IMR-90 (cell line): ENCODE results near the gene UNC5B. TPM values are rescaled to one million over a fixed set of nuclear protein-coding genes. Genes with fewer than 3 reads are reported as not detected.

ENCODE experiments used
- ATAC-seq: fragments of 200-7000 bp; cut with Tn5 transposase; 2 replicates; pipeline ENCODE4 v1.9.1; 2020; ENCODE audit warnings: low read depth, mild to moderate bottlenecking, moderate library complexity
- BruUV-seq: library from RNA; stranded (reverse); fragments of 400-500 nt; replicated peaks from 2 replicates; lab custom pipeline; 2021; lab: Mats Ljungman, UMichigan
- CTCF ChIA-PET: fragments of 300-600 bp; formaldehyde crosslinking; extraction: SDS; loops from one replicate; lab custom pipeline; 2021; ENCODE audit warnings: antibody characterized with exemption; lab: Yijun Ruan, JAX
- POLR2A ChIA-PET: fragments of 300-600 bp; sonication (Branson Sonifier 250); formaldehyde crosslinking; loops from one replicate; lab custom pipeline; 2022; ENCODE audit warnings: antibody characterized with exemption; ENCODE audit not compliant: unreplicated experiment; lab: Charles Lee
- DNase-seq: peaks from one replicate; pipeline ENCODE4 v3.0.0; 2013
- H2AFZ ChIP-seq: replicated peaks from 2 replicates; pipeline ENCODE3; 2013; ENCODE audit warnings: low read length, mild to moderate bottlenecking; ENCODE audit not compliant: poor library complexity
- H2AK5ac ChIP-seq: 2 replicates; pipeline ENCODE4 v1.6.1; 2013; ENCODE audit warnings: low read depth, low read length, inconsistent platforms
- H2AK9ac ChIP-seq: replicated peaks from 2 replicates; pipeline ENCODE3; 2013; ENCODE audit warnings: mild to moderate bottlenecking, low read depth, low read length, moderate library complexity; ENCODE audit not compliant: poor library complexity
- H2BK120ac ChIP-seq: 2 replicates; pipeline ENCODE4 v1.6.1; 2013; ENCODE audit warnings: low read depth, low read length, inconsistent platforms
- H2BK15ac ChIP-seq: 3 replicates; pipeline ENCODE4 v1.6.1; 2013; ENCODE audit warnings: low read depth, low read length, inconsistent platforms
- H2BK20ac ChIP-seq: 2 replicates; pipeline ENCODE4 v1.6.1; 2013; ENCODE audit warnings: low read depth, mild to moderate bottlenecking, inconsistent platforms, low read length, moderate library complexity
- H2BK5ac ChIP-seq: 2 replicates; pipeline ENCODE4 v1.6.1; 2013; ENCODE audit warnings: mild to moderate bottlenecking, low read depth, low read length, inconsistent platforms; ENCODE audit not compliant: poor library complexity, severe bottlenecking
- H3K14ac ChIP-seq: replicated peaks from 2 replicates; pipeline ENCODE4 v1.6.1; 2013; ENCODE audit warnings: low read depth, low read length, inconsistent platforms
- H3K18ac ChIP-seq: 2 replicates; pipeline ENCODE4 v1.6.1; 2013; ENCODE audit warnings: low read depth, low read length, control low read depth
- H3K23ac ChIP-seq: 2 replicates; pipeline ENCODE4 v1.6.1; 2013; ENCODE audit warnings: low read depth, low read length, inconsistent platforms
- H3K27ac ChIP-seq: 2 replicates; pipeline ENCODE4 v1.5.1; 2013; ENCODE audit warnings: mild to moderate bottlenecking, control low read depth, low read length; ENCODE audit not compliant: insufficient read depth
- H3K27me3 ChIP-seq: 2 replicates; pipeline ENCODE4 v1.6.1; 2013; ENCODE audit warnings: low read length; ENCODE audit not compliant: control insufficient read depth, insufficient read depth
- H3K36me3 ChIP-seq: 2 replicates; pipeline ENCODE4 v1.6.1; 2013; ENCODE audit warnings: low read length, mixed read lengths; ENCODE audit not compliant: control insufficient read depth, insufficient read depth
- H3K4ac ChIP-seq: 2 replicates; pipeline ENCODE4 v1.6.1; 2013; ENCODE audit warnings: low read depth, low read length, inconsistent platforms
- H3K4me1 ChIP-seq: 2 replicates; pipeline ENCODE4 v1.6.1; 2013; ENCODE audit warnings: low read length, mixed read lengths; ENCODE audit not compliant: control insufficient read depth, insufficient read depth
- H3K4me2 ChIP-seq: 2 replicates; pipeline ENCODE4 v1.6.1; 2013; ENCODE audit warnings: low read depth, mild to moderate bottlenecking, control low read depth, low read length, moderate library complexity
- H3K4me3 ChIP-seq: 2 replicates; pipeline ENCODE4 v1.5.1; 2013; ENCODE audit warnings: low read depth, mild to moderate bottlenecking, control low read depth, low read length, moderate library complexity; ENCODE audit not compliant: insufficient read depth
- H3K56ac ChIP-seq: 2 replicates; pipeline ENCODE4 v1.6.1; 2013; ENCODE audit warnings: low read length, inconsistent platforms; ENCODE audit not compliant: insufficient read depth; ENCODE audit errors: extremely low read depth
- H3K79me1 ChIP-seq, 2 experiments: 2 replicates each; pipeline ENCODE4 v1.6.1; 2013; ENCODE audit warnings: low read length in 2 of 2, inconsistent platforms in 1 of 2, low read depth in 1 of 2
- H3K9ac ChIP-seq: 2 replicates; pipeline ENCODE4 v1.6.1; 2013; ENCODE audit warnings: low read depth, low read length, control low read depth
- H3K9me1 ChIP-seq: 2 replicates; pipeline ENCODE4 v1.6.1; 2013; ENCODE audit warnings: low read length, inconsistent platforms; ENCODE audit not compliant: insufficient read depth
- H3K9me3 ChIP-seq: 2 replicates; pipeline ENCODE4 v1.6.1; 2013; ENCODE audit warnings: low read length; ENCODE audit not compliant: control insufficient read depth, insufficient read depth
- H4K20me1 ChIP-seq: 2 replicates; pipeline ENCODE4 v1.6.1; 2013; ENCODE audit warnings: low read length, inconsistent platforms; ENCODE audit not compliant: insufficient read depth
- H4K5ac ChIP-seq: 2 replicates; pipeline ENCODE4 v1.6.1; 2013; ENCODE audit warnings: mild to moderate bottlenecking, low read depth, low read length, control low read depth
- H4K8ac ChIP-seq, 2 experiments: 2 replicates each; pipeline ENCODE4 v1.6.1; 2013; ENCODE audit warnings: low read depth in 2 of 2, low read length in 2 of 2, control low read depth in 1 of 2, inconsistent platforms in 1 of 2
- H4K91ac ChIP-seq: 2 replicates; pipeline ENCODE4 v1.6.1; 2013; ENCODE audit warnings: low read depth, low read length, inconsistent platforms; ENCODE audit not compliant: insufficient read depth
- BHLHE40 ChIP-seq: fragments of 150-350 bp; IDR thresholded peaks from 2 replicates; pipeline ENCODE4 v1.6.1; 2016; ENCODE audit warnings: mild to moderate bottlenecking, low read depth, low read length
- CEBPB ChIP-seq: IDR thresholded peaks from 2 replicates; pipeline ENCODE4 v1.6.1; 2012; ENCODE audit warnings: low read depth, low read length, improper control_type of control experiment
- CHD1 ChIP-seq: IDR thresholded peaks from 2 replicates; pipeline ENCODE4 v1.6.1; 2012; ENCODE audit warnings: low read depth, low read length, improper control_type of control experiment
- FOS ChIP-seq: fragments of 150-350 bp; IDR thresholded peaks from 2 replicates; pipeline ENCODE4 v1.6.1; 2016; ENCODE audit warnings: low read depth, low read length
- MAFK ChIP-seq: IDR thresholded peaks from 2 replicates; pipeline ENCODE4 v1.6.1; 2012; ENCODE audit warnings: low read depth, low read length, improper control_type of control experiment
- MAZ ChIP-seq: IDR thresholded peaks from 2 replicates; pipeline ENCODE4 v1.6.1; 2012; ENCODE audit warnings: low read depth, mild to moderate bottlenecking, low read length, improper control_type of control experiment, moderate library complexity, borderline replicate concordance
- MXI1 ChIP-seq: IDR thresholded peaks from 2 replicates; pipeline ENCODE4 v1.6.1; 2012; ENCODE audit warnings: low read depth, mild to moderate bottlenecking, low read length, moderate library complexity, borderline replicate concordance
- NFE2L2 ChIP-seq: fragments of 150-350 bp; IDR thresholded peaks from 2 replicates; pipeline ENCODE4 v1.6.1; 2016; ENCODE audit warnings: low read depth, mild to moderate bottlenecking, low read length
- POLR2A ChIP-seq: IDR thresholded peaks from 2 replicates; pipeline ENCODE4 v1.6.1; 2012; ENCODE audit warnings: mild to moderate bottlenecking, low read depth, low read length
- RAD21 ChIP-seq: IDR thresholded peaks from 2 replicates; pipeline ENCODE4 v1.6.1; 2012; ENCODE audit warnings: low read length, improper control_type of control experiment
- RCOR1 ChIP-seq: IDR thresholded peaks from 2 replicates; pipeline ENCODE4 v1.6.1; 2012; ENCODE audit warnings: mild to moderate bottlenecking, low read length, improper control_type of control experiment; ENCODE audit not compliant: insufficient replicate concordance
- SMC3 ChIP-seq: fragments of 150-350 bp; IDR thresholded peaks from 2 replicates; pipeline ENCODE4 v1.6.1; 2016; ENCODE audit warnings: low read depth, mild to moderate bottlenecking, antibody characterized with exemption, low read length, moderate library complexity
- USF2 ChIP-seq: fragments of 150-350 bp; IDR thresholded peaks from 2 replicates; pipeline ENCODE4 v1.6.1; 2017; ENCODE audit warnings: mild to moderate bottlenecking, antibody characterized with exemption, low read length, low read depth
- dilution Hi-C: fragments of 300-500 bp; cut with HindIII; formaldehyde crosslinking; loops from one replicate; pipeline ENCODE4 v1.14.3; 2018; ENCODE audit warnings: low sequenced_read_pairs; ENCODE audit not compliant: unreplicated experiment
- in situ Hi-C: fragments of 300-500 bp; cut with MboI; formaldehyde crosslinking; loops from 3 replicates; pipeline ENCODE4 v1.14.3; 2019; ENCODE audit warnings: low sequenced_read_pairs, inconsistent platforms, mixed read lengths
- intact Hi-C: fragments of 100-400 bp; cut with micrococcal nuclease; formaldehyde crosslinking; loops from 2 replicates; pipeline ENCODE4 v1.10.0; 2022
- polyA plus RNA-seq, 3 experiments: library from polyadenylated mRNA; depleted of rRNA; stranded (reverse); fragments of >200 nt; gene quantifications; 2 replicates each; pipeline ENCODE4 v1.2.3, GENCODE V29; 2012; ENCODE audit warnings: low replicate concordance in 1 of 3
- total RNA-seq: library from RNA; depleted of rRNA; stranded (reverse); fragments of >200 nt; gene quantifications from 2 replicates; pipeline ENCODE4 v1.2.3, GENCODE V29; 2012
- TF ChIP-seq, protein P1 (sequence below): conservative IDR thresholded peaks from 2 replicates; pipeline ENCODE4 v1.5.1; 2012; ENCODE audit warnings: mild to moderate bottlenecking, low read depth, low read length, improper control_type of control experiment
- TF ChIP-seq, protein P2 (sequence below): fragments of 150-350 bp; IDR thresholded peaks from 2 replicates; pipeline ENCODE4 v1.6.1; 2016; ENCODE audit warnings: low read depth, mild to moderate bottlenecking, low read length, moderate library complexity, borderline replicate concordance

Gene UNC5B
- total and polyA plus RNA-seq, 2 of the 4 experiments (the other 2 are of a cell fraction): 1.6 to 4.2 TPM

DNA sequence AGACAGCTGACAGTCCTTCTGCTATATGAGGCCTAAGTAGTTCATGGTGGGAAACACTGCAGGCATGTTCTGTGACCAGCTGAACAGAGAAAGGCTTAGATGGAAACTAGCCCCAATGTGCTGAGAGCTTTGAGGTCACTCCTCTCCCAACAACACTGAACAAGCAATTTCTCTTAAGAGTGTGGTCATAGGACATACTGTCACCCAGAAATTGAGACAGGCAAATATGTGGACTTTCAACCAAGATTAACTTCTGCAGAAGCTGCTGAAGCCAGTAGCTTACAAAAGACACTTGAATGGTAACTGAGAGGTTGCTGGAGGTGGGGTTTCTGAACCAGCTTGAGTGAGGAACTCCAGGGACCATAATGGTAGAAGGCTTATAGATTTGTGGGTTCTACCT, 38.9 kb upstream of the UNC5B start:
- no peak overlapping the region for H3K56ac ChIP-seq
- H3K27ac ChIP-seq: no peak overlapping the region
- no peaks in the 10 kb centered on the region for H3K4me1 ChIP-seq
- H4K8ac ChIP-seq: no peak overlapping the region
- in situ Hi-C loops: no loop called here
- H3K36me3 ChIP-seq: no peaks in the 10 kb centered on the region
- no peak overlapping the region for H3K4ac ChIP-seq
- H3K14ac ChIP-seq: no peak overlapping the region
- H2BK20ac ChIP-seq: no peak overlapping the region
- no TSS peak for BruUV-seq
- no peak overlapping the region for H2BK5ac ChIP-seq
- H2BK15ac ChIP-seq: no peak overlapping the region
- ATAC-seq (no peak), DNase-seq (no peak)
- H4K91ac ChIP-seq: no peak overlapping the region
- H2AK5ac ChIP-seq: no peak overlapping the region
- ChIA-PET POLR2A (no interaction called here), CTCF (no interaction called here)
- H3K9me1 ChIP-seq: no peaks in the 10 kb centered on the region
- H3K9me3 ChIP-seq: no peaks in the 10 kb centered on the region
- H2AK9ac ChIP-seq: no peak overlapping the region
- dilution Hi-C loops: no loop called here
- intact Hi-C loops: no loop called here
- no peak for TF ChIP-seq MXI1
- no peak for TF ChIP-seq CEBPB
- TF ChIP-seq BHLHE40: no peak
- TF ChIP-seq CHD1: no peak
- no peak for TF ChIP-seq NFE2L2
- TF ChIP-seq FOS: no peak
- TF ChIP-seq SMC3: no peak
- no peak for TF ChIP-seq USF2
- no peak for TF ChIP-seq MAFK
- TF ChIP-seq, protein P1, sequence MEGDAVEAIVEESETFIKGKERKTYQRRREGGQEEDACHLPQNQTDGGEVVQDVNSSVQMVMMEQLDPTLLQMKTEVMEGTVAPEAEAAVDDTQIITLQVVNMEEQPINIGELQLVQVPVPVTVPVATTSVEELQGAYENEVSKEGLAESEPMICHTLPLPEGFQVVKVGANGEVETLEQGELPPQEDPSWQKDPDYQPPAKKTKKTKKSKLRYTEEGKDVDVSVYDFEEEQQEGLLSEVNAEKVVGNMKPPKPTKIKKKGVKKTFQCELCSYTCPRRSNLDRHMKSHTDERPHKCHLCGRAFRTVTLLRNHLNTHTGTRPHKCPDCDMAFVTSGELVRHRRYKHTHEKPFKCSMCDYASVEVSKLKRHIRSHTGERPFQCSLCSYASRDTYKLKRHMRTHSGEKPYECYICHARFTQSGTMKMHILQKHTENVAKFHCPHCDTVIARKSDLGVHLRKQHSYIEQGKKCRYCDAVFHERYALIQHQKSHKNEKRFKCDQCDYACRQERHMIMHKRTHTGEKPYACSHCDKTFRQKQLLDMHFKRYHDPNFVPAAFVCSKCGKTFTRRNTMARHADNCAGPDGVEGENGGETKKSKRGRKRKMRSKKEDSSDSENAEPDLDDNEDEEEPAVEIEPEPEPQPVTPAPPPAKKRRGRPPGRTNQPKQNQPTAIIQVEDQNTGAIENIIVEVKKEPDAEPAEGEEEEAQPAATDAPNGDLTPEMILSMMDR: no peak
- no peak for TF ChIP-seq POLR2A
- TF ChIP-seq MAZ: no peak
- no peak for TF ChIP-seq RCOR1
- TF ChIP-seq, protein P2, sequence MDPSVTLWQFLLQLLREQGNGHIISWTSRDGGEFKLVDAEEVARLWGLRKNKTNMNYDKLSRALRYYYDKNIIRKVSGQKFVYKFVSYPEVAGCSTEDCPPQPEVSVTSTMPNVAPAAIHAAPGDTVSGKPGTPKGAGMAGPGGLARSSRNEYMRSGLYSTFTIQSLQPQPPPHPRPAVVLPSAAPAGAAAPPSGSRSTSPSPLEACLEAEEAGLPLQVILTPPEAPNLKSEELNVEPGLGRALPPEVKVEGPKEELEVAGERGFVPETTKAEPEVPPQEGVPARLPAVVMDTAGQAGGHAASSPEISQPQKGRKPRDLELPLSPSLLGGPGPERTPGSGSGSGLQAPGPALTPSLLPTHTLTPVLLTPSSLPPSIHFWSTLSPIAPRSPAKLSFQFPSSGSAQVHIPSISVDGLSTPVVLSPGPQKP: no peak
- no peak for TF ChIP-seq RAD21
- H4K5ac ChIP-seq: no peak overlapping the region
- H3K4me2 ChIP-seq: no peak overlapping the region
- no peaks in the 10 kb centered on the region for H4K20me1 ChIP-seq
- peaks cover 37% of the 10 kb centered on the region for H3K27me3 ChIP-seq
- no peak overlapping the region for H3K4me3 ChIP-seq
- H3K18ac ChIP-seq: no peak overlapping the region
- H2AFZ ChIP-seq: no peak overlapping the region
- H2BK120ac ChIP-seq: no peak overlapping the region
- H3K9ac ChIP-seq: no peak overlapping the region
- H3K79me1 ChIP-seq: no peaks in the 10 kb centered on the region
- H3K23ac ChIP-seq: no peak overlapping the region
